IMR-90 (cell line): ENCODE measurements around the gene TTLL7. TPM values are rescaled to one million over a fixed set of nuclear protein-coding genes. Genes with fewer than 3 reads are reported as not detected.

Experiments used
- ATAC-seq: fragments of 200-7000 bp; cut with Tn5 transposase; 2 replicates; pipeline ENCODE4 v1.9.1; 2020; ENCODE audit warnings: low read depth, mild to moderate bottlenecking, moderate library complexity
- BruUV-seq: library from RNA; stranded (reverse); fragments of 400-500 nt; replicated peaks from 2 replicates; lab custom pipeline; 2021; lab: Mats Ljungman, UMichigan
- CTCF ChIA-PET: fragments of 300-600 bp; formaldehyde crosslinking; extraction: SDS; loops from one replicate; lab custom pipeline; 2021; ENCODE audit warnings: antibody characterized with exemption; lab: Yijun Ruan, JAX
- POLR2A ChIA-PET: fragments of 300-600 bp; sonication (Branson Sonifier 250); formaldehyde crosslinking; loops from one replicate; lab custom pipeline; 2022; ENCODE audit warnings: antibody characterized with exemption; ENCODE audit not compliant: unreplicated experiment; lab: Charles Lee
- DNase-seq: peaks from one replicate; pipeline ENCODE4 v3.0.0; 2013
- H2AFZ ChIP-seq: replicated peaks from 2 replicates; pipeline ENCODE3; 2013; ENCODE audit warnings: low read length, mild to moderate bottlenecking; ENCODE audit not compliant: poor library complexity
- H2AK5ac ChIP-seq: 2 replicates; pipeline ENCODE4 v1.6.1; 2013; ENCODE audit warnings: low read depth, low read length, inconsistent platforms
- H2AK9ac ChIP-seq: replicated peaks from 2 replicates; pipeline ENCODE3; 2013; ENCODE audit warnings: mild to moderate bottlenecking, low read depth, low read length, moderate library complexity; ENCODE audit not compliant: poor library complexity
- H2BK120ac ChIP-seq: 2 replicates; pipeline ENCODE4 v1.6.1; 2013; ENCODE audit warnings: low read depth, low read length, inconsistent platforms
- H2BK15ac ChIP-seq: 3 replicates; pipeline ENCODE4 v1.6.1; 2013; ENCODE audit warnings: low read depth, low read length, inconsistent platforms
- H2BK20ac ChIP-seq: 2 replicates; pipeline ENCODE4 v1.6.1; 2013; ENCODE audit warnings: low read depth, mild to moderate bottlenecking, inconsistent platforms, low read length, moderate library complexity
- H2BK5ac ChIP-seq: 2 replicates; pipeline ENCODE4 v1.6.1; 2013; ENCODE audit warnings: mild to moderate bottlenecking, low read depth, low read length, inconsistent platforms; ENCODE audit not compliant: poor library complexity, severe bottlenecking
- H3K14ac ChIP-seq: replicated peaks from 2 replicates; pipeline ENCODE4 v1.6.1; 2013; ENCODE audit warnings: low read depth, low read length, inconsistent platforms
- H3K18ac ChIP-seq: 2 replicates; pipeline ENCODE4 v1.6.1; 2013; ENCODE audit warnings: low read depth, low read length, control low read depth
- H3K23ac ChIP-seq: 2 replicates; pipeline ENCODE4 v1.6.1; 2013; ENCODE audit warnings: low read depth, low read length, inconsistent platforms
- H3K27ac ChIP-seq: 2 replicates; pipeline ENCODE4 v1.5.1; 2013; ENCODE audit warnings: mild to moderate bottlenecking, control low read depth, low read length; ENCODE audit not compliant: insufficient read depth
- H3K27me3 ChIP-seq: 2 replicates; pipeline ENCODE4 v1.6.1; 2013; ENCODE audit warnings: low read length; ENCODE audit not compliant: control insufficient read depth, insufficient read depth
- H3K36me3 ChIP-seq: 2 replicates; pipeline ENCODE4 v1.6.1; 2013; ENCODE audit warnings: low read length, mixed read lengths; ENCODE audit not compliant: control insufficient read depth, insufficient read depth
- H3K4ac ChIP-seq: 2 replicates; pipeline ENCODE4 v1.6.1; 2013; ENCODE audit warnings: low read depth, low read length, inconsistent platforms
- H3K4me1 ChIP-seq: 2 replicates; pipeline ENCODE4 v1.6.1; 2013; ENCODE audit warnings: low read length, mixed read lengths; ENCODE audit not compliant: control insufficient read depth, insufficient read depth
- H3K4me2 ChIP-seq: 2 replicates; pipeline ENCODE4 v1.6.1; 2013; ENCODE audit warnings: low read depth, mild to moderate bottlenecking, control low read depth, low read length, moderate library complexity
- H3K4me3 ChIP-seq: 2 replicates; pipeline ENCODE4 v1.5.1; 2013; ENCODE audit warnings: low read depth, mild to moderate bottlenecking, control low read depth, low read length, moderate library complexity; ENCODE audit not compliant: insufficient read depth
- H3K56ac ChIP-seq: 2 replicates; pipeline ENCODE4 v1.6.1; 2013; ENCODE audit warnings: low read length, inconsistent platforms; ENCODE audit not compliant: insufficient read depth; ENCODE audit errors: extremely low read depth
- H3K79me1 ChIP-seq, 2 experiments: 2 replicates each; pipeline ENCODE4 v1.6.1; 2013; ENCODE audit warnings: low read length in 2 of 2, inconsistent platforms in 1 of 2, low read depth in 1 of 2
- H3K9ac ChIP-seq: 2 replicates; pipeline ENCODE4 v1.6.1; 2013; ENCODE audit warnings: low read depth, low read length, control low read depth
- H3K9me1 ChIP-seq: 2 replicates; pipeline ENCODE4 v1.6.1; 2013; ENCODE audit warnings: low read length, inconsistent platforms; ENCODE audit not compliant: insufficient read depth
- H3K9me3 ChIP-seq: 2 replicates; pipeline ENCODE4 v1.6.1; 2013; ENCODE audit warnings: low read length; ENCODE audit not compliant: control insufficient read depth, insufficient read depth
- H4K20me1 ChIP-seq: 2 replicates; pipeline ENCODE4 v1.6.1; 2013; ENCODE audit warnings: low read length, inconsistent platforms; ENCODE audit not compliant: insufficient read depth
- H4K5ac ChIP-seq: 2 replicates; pipeline ENCODE4 v1.6.1; 2013; ENCODE audit warnings: mild to moderate bottlenecking, low read depth, low read length, control low read depth
- H4K8ac ChIP-seq, 2 experiments: 2 replicates each; pipeline ENCODE4 v1.6.1; 2013; ENCODE audit warnings: low read depth in 2 of 2, low read length in 2 of 2, control low read depth in 1 of 2, inconsistent platforms in 1 of 2
- H4K91ac ChIP-seq: 2 replicates; pipeline ENCODE4 v1.6.1; 2013; ENCODE audit warnings: low read depth, low read length, inconsistent platforms; ENCODE audit not compliant: insufficient read depth
- BHLHE40 ChIP-seq: fragments of 150-350 bp; IDR thresholded peaks from 2 replicates; pipeline ENCODE4 v1.6.1; 2016; ENCODE audit warnings: mild to moderate bottlenecking, low read depth, low read length
- CEBPB ChIP-seq: IDR thresholded peaks from 2 replicates; pipeline ENCODE4 v1.6.1; 2012; ENCODE audit warnings: low read depth, low read length, improper control_type of control experiment
- FOS ChIP-seq: fragments of 150-350 bp; IDR thresholded peaks from 2 replicates; pipeline ENCODE4 v1.6.1; 2016; ENCODE audit warnings: low read depth, low read length
- NFE2L2 ChIP-seq: fragments of 150-350 bp; IDR thresholded peaks from 2 replicates; pipeline ENCODE4 v1.6.1; 2016; ENCODE audit warnings: low read depth, mild to moderate bottlenecking, low read length
- POLR2A ChIP-seq: IDR thresholded peaks from 2 replicates; pipeline ENCODE4 v1.6.1; 2012; ENCODE audit warnings: mild to moderate bottlenecking, low read depth, low read length
- SMC3 ChIP-seq: fragments of 150-350 bp; IDR thresholded peaks from 2 replicates; pipeline ENCODE4 v1.6.1; 2016; ENCODE audit warnings: low read depth, mild to moderate bottlenecking, antibody characterized with exemption, low read length, moderate library complexity
- WGBS, 2 experiments: methylation state at CpG; one replicate each; pipeline versions ENCODE4 v1.1.5 to v1.1.7; 2013; ENCODE audit warnings: missing lambda C conversion rate in 2 of 2; ENCODE audit not compliant: insufficient read length in 1 of 2; ENCODE audit errors: extremely low coverage in 2 of 2; 5-methylcytosine and 5-hydroxymethylcytosine counted together
- dilution Hi-C: fragments of 300-500 bp; cut with HindIII; formaldehyde crosslinking; loops from one replicate; pipeline ENCODE4 v1.14.3; 2018; ENCODE audit warnings: low sequenced_read_pairs; ENCODE audit not compliant: unreplicated experiment
- in situ Hi-C: fragments of 300-500 bp; cut with MboI; formaldehyde crosslinking; loops from 3 replicates; pipeline ENCODE4 v1.14.3; 2019; ENCODE audit warnings: low sequenced_read_pairs, inconsistent platforms, mixed read lengths
- intact Hi-C: fragments of 100-400 bp; cut with micrococcal nuclease; formaldehyde crosslinking; loops from 2 replicates; pipeline ENCODE4 v1.10.0; 2022
- polyA plus RNA-seq, 3 experiments: library from polyadenylated mRNA; depleted of rRNA; stranded (reverse); fragments of >200 nt; gene quantifications; 2 replicates each; pipeline ENCODE4 v1.2.3, GENCODE V29; 2012; ENCODE audit warnings: low replicate concordance in 1 of 3
- total RNA-seq: library from RNA; depleted of rRNA; stranded (reverse); fragments of >200 nt; gene quantifications from 2 replicates; pipeline ENCODE4 v1.2.3, GENCODE V29; 2012
- TF ChIP-seq, protein P1 (sequence below): fragments of 150-350 bp; IDR thresholded peaks from 2 replicates; pipeline ENCODE4 v1.6.1; 2016; ENCODE audit warnings: low read depth, mild to moderate bottlenecking, low read length, moderate library complexity, borderline replicate concordance

The TTLL7 gene
- total and polyA plus RNA-seq, 2 of the 4 experiments (the other 2 are of a cell fraction): 5.7 to 8.1 TPM

DNA sequence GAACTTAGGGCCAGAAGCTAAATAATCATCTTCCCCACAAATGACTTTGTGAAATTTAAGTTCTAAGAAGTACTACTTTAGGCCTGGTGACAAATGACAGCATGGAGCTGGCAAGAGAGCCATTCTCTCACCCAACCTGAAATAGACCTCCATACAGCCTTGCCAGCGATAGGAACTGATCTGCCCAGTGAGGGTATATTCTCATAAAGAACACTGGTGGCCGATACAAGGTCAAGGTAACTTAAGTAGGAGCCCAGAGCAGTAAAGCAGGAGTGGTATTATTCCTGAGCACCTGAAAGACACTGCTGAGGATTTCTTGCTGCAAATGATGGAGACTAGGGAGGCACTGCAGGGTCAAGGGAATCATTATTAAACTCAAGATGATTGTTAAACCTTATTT is 2.6 kb upstream of the TTLL7 start:
- intact Hi-C loops (no loop called here), dilution Hi-C loops (no loop called here), in situ Hi-C loops (no loop called here)
- H3K4ac ChIP-seq: no peak overlapping the region
- H2AFZ ChIP-seq: no peak overlapping the region
- H3K9ac ChIP-seq: no peak overlapping the region
- no peak overlapping the region for H4K91ac ChIP-seq
- no peaks in the 10 kb centered on the region for H4K20me1 ChIP-seq
- H3K18ac ChIP-seq: no peak overlapping the region
- no peak for ATAC-seq
- H3K9me3 ChIP-seq: no peaks in the 10 kb centered on the region
- H4K5ac ChIP-seq: no peak overlapping the region
- H2AK5ac ChIP-seq: no peak overlapping the region
- H2BK120ac ChIP-seq: no peak overlapping the region
- H4K8ac ChIP-seq: no peak overlapping the region
- no peak overlapping the region for H3K14ac ChIP-seq
- peaks cover 2% of the 10 kb centered on the region; the same call in 1 of the 2 replicates for H3K9me1 ChIP-seq
- no peak overlapping the region for H3K27ac ChIP-seq
- no peak overlapping the region for H3K4me2 ChIP-seq
- H2BK20ac ChIP-seq: 0 out of 2 replicates have a peak overlapping the region, but pooled peaks have one; percentile 8
- WGBS, 2 experiments: 100% methylated on average over 1 of the region's 2 CpGs; no CpG with 5 or more reads in 1 of the 2 experiments
- no peak overlapping the region for H3K23ac ChIP-seq
- H2AK9ac ChIP-seq: no peak overlapping the region
- no peaks in the 10 kb centered on the region; the same call in 1 of the 2 replicates for H3K4me1 ChIP-seq
- H3K56ac ChIP-seq: no peak overlapping the region
- no peak overlapping the region for H3K4me3 ChIP-seq
- no peaks in the 10 kb centered on the region for H3K27me3 ChIP-seq
- no TSS peak for BruUV-seq
- H2BK5ac ChIP-seq: no peak overlapping the region
- TF ChIP-seq POLR2A (no peak), FOS (no peak), NFE2L2 (no peak), CEBPB (no peak), SMC3 (no peak), BHLHE40 (no peak)
- TF ChIP-seq, protein P1, sequence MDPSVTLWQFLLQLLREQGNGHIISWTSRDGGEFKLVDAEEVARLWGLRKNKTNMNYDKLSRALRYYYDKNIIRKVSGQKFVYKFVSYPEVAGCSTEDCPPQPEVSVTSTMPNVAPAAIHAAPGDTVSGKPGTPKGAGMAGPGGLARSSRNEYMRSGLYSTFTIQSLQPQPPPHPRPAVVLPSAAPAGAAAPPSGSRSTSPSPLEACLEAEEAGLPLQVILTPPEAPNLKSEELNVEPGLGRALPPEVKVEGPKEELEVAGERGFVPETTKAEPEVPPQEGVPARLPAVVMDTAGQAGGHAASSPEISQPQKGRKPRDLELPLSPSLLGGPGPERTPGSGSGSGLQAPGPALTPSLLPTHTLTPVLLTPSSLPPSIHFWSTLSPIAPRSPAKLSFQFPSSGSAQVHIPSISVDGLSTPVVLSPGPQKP: no peak
- POLR2A ChIA-PET: no interaction called here
- no peak for DNase-seq
- H3K79me1 ChIP-seq: peaks cover 5 to 9% of the 10 kb centered on the region in 2 experiments; a peak in 2 of 4 replicates
- CTCF ChIA-PET: interaction anchor here (0.5 to 0.6 kb wide), 2 partner anchors 51 to 1216 kb away, joined by 3 to 4 read pairs; no protein-coding TSS in a partner anchor
- H3K36me3 ChIP-seq: no peaks in the 10 kb centered on the region
- peak overlapping the region; percentile 33; the same call in 1 of the 3 replicates for H2BK15ac ChIP-seq
